ENCODE data around the gene MCRS1. TPM values are rescaled to one million over a fixed set of nuclear protein-coding genes. Genes with fewer than 3 reads are reported as not detected.

MCRS1 gene
- total and polyA plus RNA-seq, 2 donors (not counting 3 experiments of a cell fraction or from before 2014, with no cell fraction given), result 71.1 to 99.3 TPM

GRCh38 chr12:49552425-49552824 is 15.5 kb downstream of the MCRS1 start:
- H3K4me2 ChIP-seq (ENCODE audit: insufficient read depth, low read length), result no peak overlapping the region
- CTCF ChIA-PET, result interaction anchor here (0.9 to 6.9 kb wide), 9 partner anchors 11 to 264 kb away, joined by 3 to 89 read pairs (median 13); partner anchors contain the start of gene KCNH3
- H4K20me1 ChIP-seq (replicated peaks; ENCODE audit: control insufficient read depth, extremely low read depth, insufficient read depth, low read length), result no peaks in the 10 kb centered on the region
- no peaks in the 10 kb centered on the region for H3K9me3 ChIP-seq (replicated peaks; ENCODE audit: control insufficient read depth, insufficient read depth, low read length)
- no peaks in the 10 kb centered on the region for H3K9me1 ChIP-seq (replicated peaks; ENCODE audit: control insufficient read depth, extremely low read depth, insufficient read depth, low read length)
- H3K27ac ChIP-seq (ENCODE audit: insufficient read depth, low read depth, low read length), result no peak overlapping the region
- peaks cover 0 to 5% of the 10 kb centered on the region in 2 experiments for H3K27me3 ChIP-seq (ENCODE audit: control insufficient read depth in 2 of 2, insufficient read depth in 2 of 2, low read length in 2 of 2)
- no peaks in the 10 kb centered on the region for H3K79me2 ChIP-seq (ENCODE audit: control insufficient read depth, insufficient read depth, low read length)
- POLR2A ChIA-PET, result no interaction called here
- intact Hi-C loops (cut with micrococcal nuclease) (no loop called here), dilution Hi-C loops (cut with MboI; ENCODE audit: extremely low pct_ligation_motif_present, low sequenced_read_pairs) (no loop called here)
- H3K4me3 ChIP-seq (replicated peaks in 1 of 3; ENCODE audit: insufficient read depth in 1 of 3, low read depth in 1 of 3, low read length in 3 of 3), result no peak overlapping the region
- no peak for TF ChIP-seq MYC (IDR thresholded peaks at IDR 0.05; ENCODE audit: low read depth, low read length)
- TF ChIP-seq POLR2A (IDR thresholded peaks at IDR 0.05; ENCODE audit: low read depth, low read length), result no peak
- TF ChIP-seq, protein P1, sequence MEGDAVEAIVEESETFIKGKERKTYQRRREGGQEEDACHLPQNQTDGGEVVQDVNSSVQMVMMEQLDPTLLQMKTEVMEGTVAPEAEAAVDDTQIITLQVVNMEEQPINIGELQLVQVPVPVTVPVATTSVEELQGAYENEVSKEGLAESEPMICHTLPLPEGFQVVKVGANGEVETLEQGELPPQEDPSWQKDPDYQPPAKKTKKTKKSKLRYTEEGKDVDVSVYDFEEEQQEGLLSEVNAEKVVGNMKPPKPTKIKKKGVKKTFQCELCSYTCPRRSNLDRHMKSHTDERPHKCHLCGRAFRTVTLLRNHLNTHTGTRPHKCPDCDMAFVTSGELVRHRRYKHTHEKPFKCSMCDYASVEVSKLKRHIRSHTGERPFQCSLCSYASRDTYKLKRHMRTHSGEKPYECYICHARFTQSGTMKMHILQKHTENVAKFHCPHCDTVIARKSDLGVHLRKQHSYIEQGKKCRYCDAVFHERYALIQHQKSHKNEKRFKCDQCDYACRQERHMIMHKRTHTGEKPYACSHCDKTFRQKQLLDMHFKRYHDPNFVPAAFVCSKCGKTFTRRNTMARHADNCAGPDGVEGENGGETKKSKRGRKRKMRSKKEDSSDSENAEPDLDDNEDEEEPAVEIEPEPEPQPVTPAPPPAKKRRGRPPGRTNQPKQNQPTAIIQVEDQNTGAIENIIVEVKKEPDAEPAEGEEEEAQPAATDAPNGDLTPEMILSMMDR (IDR thresholded peaks at IDR 0.05; ENCODE audit: extremely low read depth in 1 of 2, insufficient read depth in 1 of 2, low read depth in 1 of 2, low read length in 2 of 2), result no peak
- no peak for TF ChIP-seq JUN (IDR thresholded peaks at IDR 0.05; ENCODE audit: borderline replicate concordance, insufficient read depth, insufficient read length, low read depth)
- no peak for TF ChIP-seq FOS (IDR thresholded peaks at IDR 0.05; ENCODE audit: borderline replicate concordance, insufficient read depth, low read length)
- TF ChIP-seq, protein P2, sequence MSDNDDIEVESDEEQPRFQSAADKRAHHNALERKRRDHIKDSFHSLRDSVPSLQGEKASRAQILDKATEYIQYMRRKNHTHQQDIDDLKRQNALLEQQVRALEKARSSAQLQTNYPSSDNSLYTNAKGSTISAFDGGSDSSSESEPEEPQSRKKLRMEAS (IDR thresholded peaks at IDR 0.05; ENCODE audit: insufficient read depth, insufficient read length), result no peak
- no peak for TF ChIP-seq GATA2 (IDR thresholded peaks at IDR 0.05; ENCODE audit: insufficient read depth, insufficient read length, low read depth, low read length)
- DNase-seq (ENCODE audit: low read depth, low spot score) (no peak), FAIRE-seq (no peak)
- H3K36me3 ChIP-seq (ENCODE audit: control insufficient read depth in 2 of 2, extremely low read depth in 1 of 2, insufficient read depth in 2 of 2, low read length in 2 of 2), result peaks cover 0 to 3% of the 10 kb centered on the region in 2 experiments
- peaks cover 6% of the 10 kb centered on the region for H3K4me1 ChIP-seq (ENCODE audit: control insufficient read depth, extremely low read depth, insufficient read depth, low read length)
- no peak overlapping the region for H2AFZ ChIP-seq (ENCODE audit: low read depth, low read length)
- no peak overlapping the region for H3K9ac ChIP-seq (replicated peaks; ENCODE audit: extremely low read depth, insufficient read depth, low read length)
- no TSS peak for BruUV-seq (replicated peaks)
